Measurements from ENCODE around the gene TSPAN18. TPM values are rescaled to one million over a fixed set of nuclear protein-coding genes. Genes with fewer than 3 reads are reported as not detected.

TSPAN18 gene
- total RNA-seq, 1 experiment from 2014 or later, result 0.77 TPM

GRCh38 chr11:44857490-44858090 is 130.8 kb downstream of the TSPAN18 start:
- no peaks in the 10 kb centered on the region for H3K9me3 Mint-ChIP-seq (ENCODE audit: unreplicated experiment)
- CTCF ChIA-PET, result interaction anchor here (0.5 to 0.8 kb wide), 3 partner anchors 9 to 316 kb away, joined by 3 to 4 read pairs (median 3); no protein-coding TSS in a partner anchor
- no peak for TF ChIP-seq CTCF (IDR thresholded peaks at IDR 0.05; ENCODE audit: unreplicated experiment)
- no peak overlapping the region for H3K4me3 Mint-ChIP-seq (ENCODE audit: unreplicated experiment)
- H3K27me3 Mint-ChIP-seq (ENCODE audit: insufficient read depth, unreplicated experiment), result peaks cover 29% of the 10 kb centered on the region
- intact Hi-C loops (cut with micrococcal nuclease), result no loop called here
- POLR2A ChIA-PET, result no interaction called here
- H3K27ac Mint-ChIP-seq (ENCODE audit: low read depth, unreplicated experiment), result no peak overlapping the region
- no peak for DNase-seq (ENCODE audit: unreplicated experiment)
- no peaks in the 10 kb centered on the region for H3K36me3 Mint-ChIP-seq (ENCODE audit: insufficient read depth, unreplicated experiment)
- H3K4me1 Mint-ChIP-seq (ENCODE audit: insufficient read depth, unreplicated experiment), result peaks cover 17% of the 10 kb centered on the region
- BruUV-seq (replicated peaks), result no TSS peak

- TF ChIP-seq CTCF (IDR thresholded peaks at IDR 0.05; ENCODE audit: unreplicated experiment), result no peak
- intact Hi-C loops (cut with micrococcal nuclease), result no loop called here
- no peaks in the 10 kb centered on the region for H3K36me3 Mint-ChIP-seq (ENCODE audit: insufficient read depth, unreplicated experiment)
- ChIA-PET CTCF (no interaction called here), POLR2A (interaction anchor here (0.6 kb wide), 1 partner anchor 925 kb away, joined by 3 read pairs; no protein-coding TSS in a partner anchor)
- no peak overlapping the region for H3K4me3 Mint-ChIP-seq (ENCODE audit: unreplicated experiment)
- peak; percentile 58 for DNase-seq (ENCODE audit: unreplicated experiment)
- peaks cover 22% of the 10 kb centered on the region for H3K4me1 Mint-ChIP-seq (ENCODE audit: insufficient read depth, unreplicated experiment)
- BruUV-seq (replicated peaks), result no TSS peak
- H3K27me3 Mint-ChIP-seq (ENCODE audit: insufficient read depth, unreplicated experiment), result peaks cover 29% of the 10 kb centered on the region
- H3K27ac Mint-ChIP-seq (ENCODE audit: low read depth, unreplicated experiment), result no peak overlapping the region
- no peaks in the 10 kb centered on the region for H3K9me3 Mint-ChIP-seq (ENCODE audit: unreplicated experiment)
These were observed 132.2 kb downstream of the TSPAN18 start for GRCh38 chr11:44858796-44859527.

- H3K36me3 Mint-ChIP-seq (ENCODE audit: insufficient read depth, unreplicated experiment), result no peaks in the 10 kb centered on the region
- no peak overlapping the region for H3K27ac Mint-ChIP-seq (ENCODE audit: low read depth, unreplicated experiment)
- TF ChIP-seq CTCF (IDR thresholded peaks at IDR 0.05; ENCODE audit: unreplicated experiment), result no peak
- POLR2A ChIA-PET, result interaction anchor here (0.6 kb wide), 2 partner anchors 467 to 926 kb away, joined by 3 to 4 read pairs; no protein-coding TSS in a partner anchor
- peaks cover 29% of the 10 kb centered on the region for H3K27me3 Mint-ChIP-seq (ENCODE audit: insufficient read depth, unreplicated experiment)
- CTCF ChIA-PET, result no interaction called here
- no peaks in the 10 kb centered on the region for H3K9me3 Mint-ChIP-seq (ENCODE audit: unreplicated experiment)
- intact Hi-C loops (cut with micrococcal nuclease), result no loop called here
- BruUV-seq (replicated peaks), result no TSS peak
- DNase-seq (ENCODE audit: unreplicated experiment), result no peak
- H3K4me3 Mint-ChIP-seq (ENCODE audit: unreplicated experiment), result no peak overlapping the region
- H3K4me1 Mint-ChIP-seq (ENCODE audit: insufficient read depth, unreplicated experiment), result peaks cover 22% of the 10 kb centered on the region
These were observed 132.8 kb downstream of the TSPAN18 start for GRCh38 chr11:44859528-44859925.

GRCh38 chr11:44860346-44860745 is 133.6 kb downstream of the TSPAN18 start:
- no peak for DNase-seq (ENCODE audit: unreplicated experiment)
- Mint-ChIP-seq H3K36me3 (ENCODE audit: insufficient read depth, unreplicated experiment) (no peaks in the 10 kb centered on the region), H3K27me3 (ENCODE audit: insufficient read depth, unreplicated experiment) (peaks cover 29% of the 10 kb centered on the region), H3K27ac (ENCODE audit: low read depth, unreplicated experiment) (no peak overlapping the region), H3K4me1 (ENCODE audit: insufficient read depth, unreplicated experiment) (peaks cover 22% of the 10 kb centered on the region), H3K9me3 (ENCODE audit: unreplicated experiment) (no peaks in the 10 kb centered on the region), H3K4me3 (ENCODE audit: unreplicated experiment) (no peak overlapping the region)
- POLR2A ChIA-PET, result interaction anchor here (0.6 kb wide), 1 partner anchor 466 kb away, joined by 4 read pairs; no protein-coding TSS in a partner anchor
- TF ChIP-seq CTCF (IDR thresholded peaks at IDR 0.05; ENCODE audit: unreplicated experiment), result no peak
- CTCF ChIA-PET, result interaction anchor here (0.9 kb wide), 1 partner anchor 51 kb away, joined by 3 read pairs; no protein-coding TSS in a partner anchor
- BruUV-seq (replicated peaks), result no TSS peak
- intact Hi-C loops (cut with micrococcal nuclease), result no loop called here

All from MCF 10A (cell line).